CD4-positive, alpha-beta T cell treated with Interleukin-10 for 1 hour (primary cell): Measurements from ENCODE around the gene ATP13A2.

Experiments used
- DNase-seq: peaks from one replicate; pipeline ENCODE4 v3.0.0-alpha.2; 2020

Gene ATP13A2

DNA sequence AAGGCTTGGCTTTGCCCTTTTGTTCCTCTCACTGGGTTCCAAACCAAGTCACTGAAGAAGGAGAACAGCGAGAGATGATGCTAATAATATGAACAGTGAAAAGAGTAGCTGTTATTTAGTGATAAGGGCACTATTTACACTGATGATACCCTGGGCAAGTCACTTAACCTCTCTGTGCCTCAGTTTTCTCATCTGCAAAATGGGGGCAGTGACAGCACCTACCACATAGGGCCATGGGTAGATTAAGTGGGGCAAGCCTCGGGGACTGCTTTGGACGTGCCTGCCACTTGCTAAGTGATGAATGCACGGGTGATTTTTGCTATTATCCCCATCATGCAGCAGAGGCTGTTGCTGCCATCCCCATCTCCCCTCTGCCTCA is 9.2 kb downstream of the ATP13A2 start:
- no peak for DNase-seq

DNA sequence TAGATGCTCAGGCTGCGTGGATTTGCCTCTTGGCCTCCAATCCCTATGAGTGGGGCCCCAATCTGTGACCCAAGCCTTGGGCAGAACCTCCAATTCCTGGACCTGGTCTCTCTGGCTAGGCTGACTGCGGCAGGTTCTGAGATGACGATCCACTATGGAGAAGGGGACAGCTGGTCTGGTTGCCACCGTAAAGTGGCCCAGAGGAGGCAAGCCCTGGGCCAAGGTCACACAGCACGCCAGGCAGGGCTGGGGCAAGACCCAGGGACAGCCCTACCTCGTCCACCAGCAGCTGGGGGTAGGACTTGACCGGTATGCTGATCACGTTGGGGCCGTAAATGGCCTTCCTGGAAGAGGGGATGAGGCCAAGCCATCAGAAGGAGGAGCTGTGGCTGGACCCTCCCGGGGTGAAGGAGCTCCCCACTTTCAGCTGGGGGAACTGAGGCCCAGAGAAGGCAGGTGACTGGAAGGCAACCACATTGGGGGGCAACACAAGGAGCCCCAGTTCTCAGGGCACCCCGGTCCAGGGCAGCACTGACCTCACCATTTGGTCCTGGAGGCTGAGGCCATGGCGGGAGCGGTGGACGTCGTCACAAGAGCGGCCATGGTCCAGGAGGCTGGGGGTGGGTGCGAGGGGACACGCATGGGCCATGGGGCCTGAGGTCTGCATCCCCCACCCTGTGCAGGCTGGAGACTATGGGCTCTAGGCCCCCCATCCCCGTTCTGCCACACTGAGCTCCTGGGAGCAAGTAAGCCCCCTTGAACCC is 9.8 kb downstream of the ATP13A2 start:
- no peak for DNase-seq

DNA sequence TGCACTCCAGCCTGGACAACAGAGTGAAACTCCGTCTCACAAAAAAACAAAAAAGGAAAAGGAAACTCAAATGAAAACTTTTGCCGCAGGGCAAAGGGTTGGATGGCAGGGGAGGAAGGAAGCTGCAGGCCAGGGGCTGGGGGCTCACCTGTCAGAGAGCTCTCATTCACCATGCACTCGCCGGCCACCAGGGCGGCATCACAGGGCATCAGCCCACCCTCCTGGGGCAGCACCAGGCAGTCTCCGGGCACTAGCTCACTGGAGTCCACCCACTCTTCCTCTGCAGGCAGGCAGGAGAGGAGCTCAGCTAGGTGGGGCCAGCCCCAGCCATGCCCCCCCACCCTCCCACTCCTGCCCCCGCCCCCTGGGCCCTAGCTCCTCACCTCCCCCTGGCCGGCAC is 11.9 kb downstream of the ATP13A2 start:
- DNase-seq = no peak

DNA sequence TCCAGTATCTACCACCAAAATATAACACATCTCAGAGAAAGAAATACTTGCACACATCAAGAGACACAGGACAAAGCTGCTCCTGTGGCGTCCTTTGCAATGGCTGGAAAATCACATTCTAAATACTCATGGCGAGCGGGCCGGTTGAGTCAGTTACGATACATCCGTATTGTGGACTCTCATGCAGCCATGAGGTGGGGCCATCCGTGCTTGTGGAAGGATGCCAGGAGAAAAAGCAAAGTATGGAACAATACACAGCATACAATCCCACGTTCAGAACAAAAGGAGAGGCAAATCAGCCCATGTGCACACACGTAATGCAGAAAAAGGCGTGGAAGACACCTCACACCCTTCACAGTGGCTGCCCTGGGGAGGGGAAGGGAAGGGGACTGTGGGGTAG is 13.1 kb downstream of the ATP13A2 start:
- DNase-seq = no peak

DNA sequence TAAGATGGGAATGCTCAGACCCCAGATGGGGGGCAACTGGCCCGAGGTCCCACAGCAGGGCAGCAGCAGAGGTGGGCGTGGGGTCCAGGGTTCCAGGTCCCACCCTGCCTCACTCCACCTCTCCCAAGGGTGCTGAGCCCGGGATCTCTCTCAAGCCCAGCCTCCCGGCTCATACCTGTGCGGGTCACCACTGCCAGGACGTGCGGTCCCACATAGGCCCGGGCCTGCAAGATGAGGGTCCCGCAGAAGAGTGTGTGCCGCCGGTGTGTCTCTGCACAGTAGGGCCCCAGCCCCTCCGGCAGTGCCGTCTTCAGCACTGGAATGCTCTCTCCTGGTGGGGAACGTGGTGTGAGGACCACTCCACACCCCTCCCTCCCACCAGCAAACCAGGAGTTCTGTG is 14.9 kb downstream of the ATP13A2 start:
- no peak for DNase-seq

DNA sequence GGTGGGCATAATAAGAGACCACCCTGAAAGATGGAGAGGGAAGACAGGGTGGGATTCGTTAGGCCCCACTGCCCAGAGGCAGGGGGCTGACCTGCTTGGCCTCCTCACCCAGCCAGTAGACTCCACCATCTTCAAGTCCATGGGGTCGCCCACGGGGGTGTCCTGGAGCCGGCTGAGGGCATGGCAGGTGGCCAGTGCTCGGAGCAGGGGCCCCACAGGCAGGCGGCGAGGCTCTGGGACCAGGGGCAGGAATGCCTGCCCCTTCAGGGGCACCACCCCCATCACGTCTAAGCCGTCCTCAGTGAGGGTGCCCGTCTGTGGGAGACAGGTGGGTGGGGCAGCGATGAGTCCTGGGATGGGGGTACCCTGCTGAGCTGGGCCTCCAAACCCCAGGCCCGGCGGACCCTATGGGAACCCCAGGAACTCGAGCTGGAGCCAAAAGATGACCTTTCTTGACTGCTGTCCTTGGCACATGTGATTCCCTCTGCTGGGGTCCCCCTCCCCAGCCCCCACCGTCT is 18.1 kb downstream of the ATP13A2 start:
- no peak for DNase-seq

DNA sequence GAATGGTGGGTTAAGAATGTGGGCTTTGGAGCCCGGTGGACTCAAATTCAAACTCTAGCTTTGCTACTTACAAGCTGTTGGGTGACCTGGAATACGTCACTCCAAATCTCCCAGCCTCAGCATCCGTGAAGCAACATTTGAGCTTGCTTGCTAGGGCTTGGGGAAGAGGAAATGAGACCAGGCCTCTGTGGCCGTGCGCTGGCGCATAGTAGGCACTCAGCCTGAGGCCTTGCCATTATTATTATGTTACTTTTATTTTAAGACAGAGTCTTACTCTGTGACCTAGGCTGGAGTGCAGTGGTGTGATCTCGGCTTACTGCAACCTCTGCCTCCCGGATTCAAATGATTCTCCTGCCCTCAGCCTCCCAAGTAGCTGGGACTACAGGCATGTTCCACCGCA is 19.1 kb downstream of the ATP13A2 start:
- DNase-seq = no peak

DNA sequence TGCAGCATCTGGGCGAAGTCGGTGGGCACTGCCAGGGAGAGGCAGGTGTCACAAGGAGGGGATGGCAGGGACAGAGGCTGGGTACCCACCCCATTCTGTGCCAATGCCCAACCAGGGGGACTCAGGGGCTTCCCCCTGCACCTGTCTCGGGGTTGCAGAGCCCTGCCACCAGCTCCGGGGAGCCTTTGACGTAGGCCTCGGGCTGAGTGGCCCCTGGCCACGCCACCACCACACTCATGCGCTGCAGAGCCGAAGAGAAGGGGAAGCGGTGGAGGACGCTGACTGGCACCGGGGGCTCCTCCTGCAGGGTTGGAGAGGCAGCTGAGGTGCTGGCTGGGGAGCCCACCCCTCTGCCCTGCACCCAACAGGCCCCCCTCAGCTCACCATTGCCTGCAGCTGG is 19.6 kb downstream of the ATP13A2 start:
- DNase-seq = no peak

DNA sequence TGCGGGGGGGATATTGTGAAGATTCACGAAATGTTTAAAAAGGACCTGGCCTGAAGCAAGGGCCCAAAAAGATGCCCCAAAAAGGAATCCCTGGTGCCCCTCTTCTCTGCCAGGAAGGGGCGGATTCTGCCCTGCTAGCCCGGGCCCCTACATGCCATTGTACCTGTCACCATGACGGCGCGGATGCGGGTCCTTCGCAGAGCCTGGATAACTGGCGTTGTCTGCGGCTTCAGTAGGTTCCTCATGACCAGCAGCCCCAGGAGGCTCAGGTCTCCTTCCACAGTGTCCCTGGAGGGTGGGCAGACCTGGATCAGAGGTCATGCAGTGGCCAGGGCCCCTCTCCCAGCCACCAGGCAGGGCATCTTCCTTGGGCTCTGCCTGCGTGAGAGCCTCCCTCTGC is 20.2 kb downstream of the ATP13A2 start:
- no peak for DNase-seq

DNA sequence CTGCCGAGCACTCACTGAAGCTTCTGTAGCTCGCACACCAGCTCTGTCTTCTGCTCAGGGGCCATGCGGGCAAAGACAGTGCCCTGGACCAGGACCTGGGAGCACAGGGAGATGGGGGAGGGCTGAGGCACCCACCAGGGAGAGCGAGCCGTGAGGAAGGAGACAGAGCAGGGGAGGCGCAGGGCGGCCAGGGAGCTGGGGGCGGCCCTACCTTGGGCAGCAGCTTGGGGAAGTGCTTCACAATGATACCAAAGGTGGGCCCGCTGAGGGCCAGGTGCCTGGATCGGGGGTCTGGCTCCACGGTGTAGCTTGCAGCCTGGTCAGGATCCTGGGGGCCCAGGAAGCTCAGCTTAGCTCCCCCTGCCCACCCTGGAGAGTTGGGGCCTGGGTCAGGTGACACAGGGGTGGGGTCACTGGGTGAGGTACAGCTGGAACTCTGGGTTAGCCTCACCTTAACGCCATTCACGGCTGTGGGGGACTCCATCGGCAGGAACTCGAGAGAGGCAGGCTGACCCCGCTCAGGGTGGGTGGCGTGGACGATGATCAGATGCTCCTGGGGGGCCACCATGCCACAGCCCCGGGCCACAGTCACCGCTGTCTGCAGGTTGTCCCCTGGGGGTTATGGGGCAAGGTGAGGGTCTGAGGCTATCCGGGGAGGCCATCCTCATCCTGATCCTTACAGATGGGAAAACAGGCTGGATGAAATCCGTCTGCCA is 21.9 kb downstream of the ATP13A2 start:
- no peak for DNase-seq

DNA sequence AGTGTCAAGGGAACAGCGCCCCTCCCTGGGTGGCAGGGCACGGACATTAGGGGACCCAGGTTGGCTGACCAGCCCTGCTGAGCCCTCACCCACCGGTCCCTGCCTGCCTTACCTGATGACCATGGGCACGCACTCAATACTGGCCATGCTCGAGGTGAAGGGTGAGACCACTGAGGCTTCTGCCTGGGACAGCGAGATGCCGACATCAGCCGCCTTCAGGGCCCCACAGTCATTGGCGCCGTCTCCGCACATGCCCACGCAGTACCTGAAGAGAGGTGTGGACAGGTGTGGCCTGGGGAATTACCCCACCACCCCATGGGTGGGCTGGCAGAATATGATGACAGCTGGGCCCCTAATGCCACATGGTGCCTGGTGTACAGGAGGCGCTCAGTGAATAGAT is 23.5 kb downstream of the ATP13A2 start:
- no peak for DNase-seq

DNA sequence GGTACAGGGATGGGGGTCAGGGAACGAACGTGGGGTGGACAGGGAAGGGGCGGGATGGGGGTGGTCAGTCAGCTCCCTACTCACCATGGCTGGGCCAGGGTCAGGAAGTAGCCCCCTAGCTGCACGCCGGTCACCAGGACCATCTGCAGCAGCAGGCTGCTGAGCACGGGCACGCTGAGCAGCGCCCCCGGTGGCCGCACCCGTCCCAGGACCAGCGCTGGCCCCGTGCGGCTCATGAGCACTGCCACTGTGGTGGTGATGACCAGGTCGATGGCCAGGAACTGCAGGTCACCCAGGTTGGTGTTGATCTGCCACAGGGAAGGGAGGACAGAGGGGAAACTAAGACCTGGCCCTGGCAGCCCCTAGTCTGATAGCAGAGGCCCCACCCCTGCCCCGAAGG is 24.8 kb downstream of the ATP13A2 start:
- DNase-seq = no peak

DNA sequence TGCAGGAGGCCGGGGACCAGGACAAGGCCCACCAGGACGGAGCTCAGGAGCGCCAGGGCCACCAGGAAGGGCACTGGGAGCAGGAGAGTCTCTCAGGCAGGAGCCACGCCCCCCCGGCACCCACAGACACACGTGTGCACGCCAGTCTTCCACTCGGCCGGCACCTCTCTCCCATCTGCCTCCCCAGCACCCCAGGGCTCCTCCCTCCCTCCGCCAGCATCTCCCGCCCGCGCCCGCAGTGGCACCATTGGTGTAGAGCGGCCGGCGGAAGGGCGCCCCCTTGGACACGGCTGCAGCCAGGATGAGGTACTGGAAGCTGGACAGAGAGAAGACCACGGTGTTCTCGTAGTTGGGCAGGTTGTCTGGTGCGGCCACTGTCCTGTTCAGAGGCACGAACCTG is 25.2 kb downstream of the ATP13A2 start:
- DNase-seq = no peak

DNA sequence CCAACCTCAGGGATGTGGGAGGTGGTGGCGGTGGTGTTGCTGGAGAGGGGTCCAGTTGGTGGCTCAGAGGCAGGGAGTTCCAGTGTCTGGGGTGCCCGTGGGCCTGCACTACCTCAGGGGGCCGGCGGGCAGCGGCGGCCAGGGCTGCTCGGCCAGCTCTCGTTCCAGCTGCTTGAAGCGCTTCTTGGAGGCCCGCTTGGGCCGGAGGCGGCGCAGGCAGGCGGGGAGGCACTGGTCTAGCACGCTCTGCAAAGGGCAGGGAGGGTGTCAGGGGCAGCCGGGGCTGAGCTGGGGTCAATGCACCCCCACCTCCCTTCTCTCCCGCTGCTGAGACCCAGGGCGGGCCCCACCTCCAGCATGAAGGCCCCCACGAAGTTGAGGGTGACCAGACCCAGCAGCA is 25.6 kb downstream of the ATP13A2 start:
- no peak for DNase-seq

DNA sequence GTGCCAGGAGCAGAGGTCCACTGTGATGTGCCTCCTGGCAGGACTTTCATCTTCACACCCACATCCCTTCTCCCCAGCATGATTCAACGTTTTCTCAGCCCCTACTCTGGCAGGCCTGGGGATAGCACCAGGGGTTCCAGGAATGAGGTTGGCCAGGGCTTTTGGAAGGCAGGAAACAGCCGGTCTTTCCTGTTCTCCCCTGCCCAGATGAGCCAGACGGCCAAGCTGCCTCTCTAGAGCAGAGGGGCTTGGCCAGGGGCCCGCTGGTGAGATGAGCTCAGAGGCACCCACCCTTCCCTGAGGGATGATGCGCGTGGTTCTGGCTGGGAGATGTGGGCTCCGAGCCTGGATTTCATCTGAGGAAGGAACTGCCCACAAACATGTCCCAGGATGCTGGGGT is 27.0 kb downstream of the ATP13A2 start:
- DNase-seq = no peak

DNA sequence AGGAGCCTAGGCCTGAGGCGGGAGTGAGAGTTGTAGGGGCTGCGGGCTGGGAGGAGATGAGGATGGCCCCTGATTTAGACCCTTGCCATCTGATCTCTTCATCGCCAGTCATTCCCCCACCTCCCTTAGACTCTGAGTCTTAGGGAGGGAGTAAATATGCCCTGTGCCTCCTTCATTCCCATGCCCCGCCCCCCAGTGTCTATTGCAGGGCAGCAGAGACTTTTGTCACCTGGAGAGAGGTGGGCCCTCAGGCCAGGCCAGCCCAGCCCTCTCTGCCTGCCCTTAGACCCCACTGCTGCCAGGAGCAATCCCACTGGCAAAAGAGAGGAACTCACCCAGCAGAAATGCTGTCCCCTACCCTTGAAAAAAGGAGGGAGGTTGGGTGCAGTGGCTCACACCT is 28.1 kb downstream of the ATP13A2 start:
- DNase-seq = no peak

DNA sequence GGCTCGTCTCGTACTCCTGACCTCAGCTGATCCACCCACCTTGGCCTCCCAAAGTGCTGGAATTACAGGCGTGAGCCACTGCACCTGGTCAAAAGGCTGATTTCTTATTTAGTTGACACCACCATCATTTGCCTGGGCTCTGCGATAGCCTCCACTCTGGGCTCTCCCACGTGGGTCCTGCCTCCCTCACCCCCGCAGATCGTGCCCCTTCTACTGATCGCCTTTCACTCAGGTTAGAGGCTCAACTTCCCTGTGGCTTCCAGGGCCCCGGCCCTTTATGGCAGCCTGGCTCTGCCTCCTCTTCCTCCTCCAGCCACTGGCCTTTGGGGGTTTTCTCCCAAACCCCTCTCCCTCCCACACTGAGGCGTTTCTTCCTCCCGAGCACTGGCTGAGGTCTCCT is 28.8 kb downstream of the ATP13A2 start:
- no peak for DNase-seq

DNA sequence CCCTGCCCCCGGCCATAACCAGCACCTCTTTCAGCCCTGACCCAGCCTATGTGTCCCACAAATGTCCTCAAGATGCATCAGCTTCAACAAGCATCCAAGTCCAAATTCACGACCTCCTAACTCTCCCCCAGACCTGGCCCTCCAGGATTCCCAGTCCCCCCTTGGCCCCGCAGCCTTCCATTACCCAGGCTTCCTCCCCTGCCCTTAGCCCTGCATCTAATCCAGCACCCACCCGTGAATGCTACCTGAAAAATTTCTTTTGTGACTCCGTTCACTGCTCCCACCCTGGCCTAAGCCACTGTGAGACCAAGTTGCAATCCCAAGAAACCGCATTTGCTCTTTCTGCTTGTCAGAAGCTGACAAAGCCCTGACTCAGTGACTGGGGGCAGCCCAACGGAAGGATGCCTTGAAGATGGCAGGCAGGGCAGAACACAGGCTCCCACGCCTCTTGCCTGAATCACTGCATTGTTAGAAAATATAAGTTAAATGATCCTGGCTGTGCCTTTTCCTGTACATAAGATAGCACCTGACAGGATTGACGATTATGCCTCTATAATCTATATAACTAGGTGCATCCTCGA is 30.4 kb downstream of the ATP13A2 start:
- no peak for DNase-seq

DNA sequence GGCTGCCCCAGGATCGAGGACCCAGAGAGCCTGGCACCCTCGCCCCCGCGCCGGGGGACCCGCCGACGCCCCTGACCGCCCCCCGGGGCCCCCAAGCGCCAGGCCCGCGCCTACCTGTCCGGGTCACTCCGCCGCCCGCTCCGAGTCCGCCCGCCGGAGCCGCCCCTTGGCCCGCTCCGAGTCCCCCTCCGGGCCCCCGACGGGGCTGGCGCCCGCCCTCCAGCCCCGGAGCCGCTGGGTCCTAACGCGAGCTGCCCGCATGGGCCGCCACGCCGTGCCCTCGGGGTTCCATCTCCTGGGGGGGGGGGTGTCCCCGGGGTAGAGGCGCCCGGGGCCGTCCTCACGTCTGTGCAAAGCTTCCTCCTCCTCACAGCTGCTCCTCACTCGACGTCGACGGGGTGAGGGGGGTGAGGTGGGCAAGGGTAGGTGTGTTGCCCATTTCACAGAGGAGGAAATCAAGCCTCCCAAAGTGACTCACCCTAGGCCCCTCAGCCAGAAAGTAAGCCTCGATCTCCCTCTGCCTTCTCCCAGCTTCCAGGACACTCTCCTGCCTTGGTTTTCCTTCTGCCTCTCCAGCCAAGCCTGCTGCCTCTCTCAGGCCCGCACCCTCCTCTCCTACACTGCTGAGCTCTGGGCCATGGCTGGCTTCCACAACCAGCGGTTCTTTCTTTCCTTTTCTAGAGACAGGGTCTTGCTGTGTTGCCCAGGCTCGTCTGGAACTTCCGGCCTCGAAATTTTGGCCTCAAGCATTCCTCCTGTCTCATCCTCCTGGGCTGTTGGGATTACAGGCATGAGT is 31.1 kb downstream of the ATP13A2 start, which contains the start of gene MFAP2:
TSS of gene MFAP2 (minus strand) at position 148 of the 796 bp plus-strand sequence. CDS start 2,347 bp downstream, outside the sequence.
- no peak for DNase-seq

DNA sequence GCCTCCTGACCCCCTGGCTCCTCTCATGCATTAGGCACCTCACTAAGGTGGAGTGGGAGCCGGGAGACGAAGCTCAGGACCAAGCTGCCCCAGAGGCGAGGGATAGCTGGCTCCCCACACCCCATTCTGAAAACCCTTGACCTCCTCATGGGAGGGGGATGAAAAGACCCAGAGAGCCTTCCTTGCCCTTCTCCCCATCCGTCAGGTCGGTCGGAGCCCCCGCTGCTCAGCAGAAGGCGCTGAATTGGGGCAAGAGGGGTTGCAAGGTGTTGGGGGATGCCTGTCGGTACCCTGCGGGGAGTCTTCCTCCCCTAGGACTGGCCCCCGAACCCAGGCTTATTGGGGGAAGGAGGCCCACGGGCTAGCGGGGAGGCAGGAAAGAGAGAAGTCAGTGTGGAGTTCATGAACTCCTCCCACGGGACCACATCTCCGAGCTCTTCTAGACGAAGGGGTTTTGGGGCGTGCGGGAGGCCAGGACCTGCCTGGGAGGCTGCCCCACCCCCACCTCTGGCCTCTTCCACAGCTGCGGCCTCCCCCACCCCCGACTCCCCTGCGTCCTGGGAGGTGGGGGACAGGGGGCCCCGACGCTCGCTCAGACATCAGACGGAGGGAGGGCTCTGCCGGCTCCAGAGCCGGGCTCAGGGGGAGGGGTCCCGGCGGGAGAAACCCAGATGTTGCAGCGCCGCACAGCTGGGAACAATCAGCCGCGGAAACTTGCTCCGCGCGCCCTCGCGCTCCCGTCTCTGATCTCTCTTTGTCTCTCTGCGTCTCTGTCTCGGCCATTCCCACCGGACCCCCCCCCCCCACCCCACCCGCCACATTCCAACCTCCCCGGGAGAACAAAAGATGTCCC is 32.0 kb downstream of the ATP13A2 start:
- DNase-seq = no peak

DNA sequence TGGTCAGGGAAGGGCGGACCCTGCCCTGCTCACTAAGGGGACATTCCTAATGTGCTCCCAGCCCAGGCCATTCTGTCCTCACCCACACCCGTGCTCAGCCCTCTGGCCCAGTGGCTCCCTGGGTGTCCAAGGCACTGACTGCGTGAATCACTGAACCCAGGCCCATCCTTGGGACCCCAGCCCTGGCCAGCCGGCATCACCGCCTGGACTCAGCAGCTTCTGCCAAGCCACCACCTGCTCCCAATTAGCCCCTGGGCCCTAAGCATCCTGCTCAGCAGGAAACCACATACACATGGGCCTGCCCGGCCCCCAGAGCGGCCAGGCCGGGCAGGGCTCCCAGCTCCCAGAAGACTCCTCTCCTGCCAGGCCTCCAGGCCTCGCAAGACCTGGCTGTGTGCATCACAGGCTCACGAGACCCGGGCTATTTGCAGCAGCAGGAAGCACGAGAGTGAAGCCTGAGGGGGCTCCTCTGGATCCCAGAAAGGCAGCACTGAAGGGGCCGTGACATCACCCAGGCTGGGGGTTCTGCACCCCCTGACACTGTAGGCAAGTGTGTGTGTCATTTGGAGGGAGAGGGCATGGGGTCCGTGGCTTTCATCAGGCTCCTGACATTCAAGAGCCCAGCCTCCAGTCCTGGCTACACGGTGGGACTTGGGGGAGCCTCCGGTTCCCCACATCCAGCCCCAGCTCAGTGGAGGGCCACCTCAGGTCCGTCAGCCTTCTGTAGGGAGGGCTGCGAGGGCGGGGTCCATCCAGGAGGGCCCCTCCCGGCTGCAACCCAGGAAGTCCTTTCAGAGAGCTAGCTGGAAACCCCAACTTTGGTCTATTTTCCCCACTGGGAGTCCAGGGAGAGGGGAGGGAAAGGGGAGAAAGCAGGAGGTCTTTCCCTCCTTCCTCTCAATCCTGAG is 32.9 kb downstream of the ATP13A2 start:
- no peak for DNase-seq
